HG03066 (cell line): ENCODE data around the gene PRKAR1B.
"Not testable (repeated sequence)": the region's sequence is repeated elsewhere in the genome, so short reads cannot be mapped to it uniquely, and the experiment has no call there.

Experiments
- ATAC-seq: cut with Tn5 transposase; IDR thresholded peaks from one replicate; pipeline ENCODE4 v1.9.1; 2021; ENCODE audit warnings: low read depth; ENCODE audit not compliant: unreplicated experiment

Gene PRKAR1B

GRCh38 chr7:651032-651728, 75.9 kb downstream of the PRKAR1B start:
- no peak for ATAC-seq

- ATAC-seq = no peak
Observed at GRCh38 chr7:650339-651031, 76.6 kb downstream of the PRKAR1B start.

DNA sequence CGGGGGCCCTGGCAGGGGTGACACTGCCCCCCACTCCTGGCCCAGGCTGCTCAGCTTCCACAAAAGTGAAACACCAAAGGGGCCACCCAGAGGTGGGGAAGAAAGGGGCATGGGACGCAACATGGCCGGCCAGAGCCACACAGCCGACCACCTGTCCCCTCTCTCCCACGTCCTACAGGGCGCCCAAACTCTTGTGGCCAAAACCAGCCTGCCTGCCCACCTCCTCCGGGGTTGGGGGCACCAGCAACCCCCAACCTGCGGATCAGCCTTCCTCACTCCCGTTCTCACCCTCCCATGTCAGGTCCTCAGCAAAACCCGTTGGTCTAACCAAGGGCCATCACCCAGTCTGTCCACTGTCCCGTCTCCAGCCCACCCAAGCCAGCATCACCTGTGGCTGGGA, 80.1 kb downstream of the PRKAR1B start:
- ATAC-seq = no peak

DNA sequence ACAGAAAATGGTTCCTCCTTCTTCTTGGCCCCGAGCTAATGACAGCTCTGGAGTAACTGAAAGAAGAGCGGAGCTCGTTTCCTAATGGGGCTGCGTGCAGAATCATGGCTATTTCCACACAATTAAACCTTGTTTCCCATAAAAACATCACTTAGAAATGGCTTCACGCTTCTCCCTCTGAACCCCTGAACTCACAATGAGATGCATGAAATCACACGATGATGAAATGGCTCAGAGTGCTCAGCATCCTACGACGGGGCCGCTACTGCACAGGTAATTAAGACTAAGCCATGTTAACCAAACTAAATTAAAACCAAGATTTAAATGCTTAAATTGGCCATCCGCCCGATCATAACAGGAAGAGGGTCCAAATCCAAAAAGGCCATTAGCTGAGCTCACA, 80.6 kb downstream of the PRKAR1B start:
- no peak for ATAC-seq

DNA sequence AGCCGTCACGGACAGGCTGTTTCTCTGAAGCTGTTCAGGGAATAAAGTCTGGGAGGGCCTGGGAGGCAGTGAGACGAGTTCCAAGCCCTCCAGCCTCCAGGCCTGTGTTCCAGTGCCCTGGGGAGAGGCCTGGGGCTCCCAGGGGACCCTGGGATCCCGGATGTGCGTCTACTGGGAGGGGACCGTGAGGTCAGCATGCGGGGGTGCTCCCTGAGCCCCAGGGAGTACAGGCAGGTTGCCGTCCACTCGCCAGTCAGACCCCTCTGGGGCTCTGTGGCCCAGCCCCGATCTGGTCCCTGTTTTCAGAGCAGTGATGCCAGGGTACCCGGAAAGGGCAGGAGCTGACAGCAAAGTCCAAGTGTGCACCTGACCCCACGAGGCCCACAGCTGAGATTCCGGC, 81.5 kb downstream of the PRKAR1B start:
- ATAC-seq = no peak

DNA sequence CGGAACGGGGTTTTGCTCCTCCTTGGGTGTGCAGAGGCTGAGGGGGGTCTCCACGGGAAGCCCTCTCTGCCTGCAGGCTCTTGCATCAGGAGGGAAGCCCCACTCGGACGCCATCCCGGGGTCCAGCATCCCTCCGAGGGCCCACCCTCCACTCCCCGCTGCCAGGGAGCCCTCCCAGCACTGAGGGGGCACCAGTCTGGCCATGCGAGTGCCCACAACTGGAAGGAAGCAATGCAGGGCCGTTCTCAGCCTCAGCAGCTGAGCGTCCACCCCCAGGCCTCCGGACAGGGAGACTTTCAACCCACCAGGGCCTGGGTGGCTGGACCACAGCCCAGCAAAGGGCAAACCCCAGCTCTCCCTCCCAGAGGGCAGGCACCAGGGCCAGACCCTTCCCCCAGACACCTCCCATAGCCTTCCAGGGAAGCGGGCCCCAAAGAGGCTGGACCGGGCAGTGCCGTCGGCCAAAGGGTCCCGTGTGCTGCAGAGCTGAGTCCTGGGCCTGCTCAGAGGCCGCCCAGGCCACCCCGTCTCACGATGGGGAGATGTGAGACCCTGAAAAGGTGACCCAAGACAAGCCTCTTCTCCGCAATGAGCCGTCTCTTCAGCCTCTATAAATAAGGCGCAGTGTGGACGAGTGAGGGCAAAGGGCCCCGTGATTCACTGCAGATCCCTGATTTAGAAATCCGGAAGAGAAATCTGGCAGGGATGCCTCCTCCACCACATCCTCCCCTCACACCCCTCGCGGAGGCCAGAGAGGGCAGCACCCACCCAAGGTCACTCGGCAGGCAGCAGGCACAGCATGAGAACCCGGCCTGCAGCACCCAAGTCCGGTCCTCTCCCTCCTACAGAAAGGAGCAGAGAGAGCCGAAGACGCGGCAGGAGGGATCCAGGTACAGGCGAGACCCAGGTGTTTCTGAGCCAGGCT, 82.4 kb downstream of the PRKAR1B start:
- no peak for ATAC-seq

- ATAC-seq = no peak
Observed at GRCh38 chr7:641966-642365, 85.1 kb downstream of the PRKAR1B start.

- no peak for ATAC-seq
Observed at GRCh38 chr7:641269-641671, 85.8 kb downstream of the PRKAR1B start.

DNA sequence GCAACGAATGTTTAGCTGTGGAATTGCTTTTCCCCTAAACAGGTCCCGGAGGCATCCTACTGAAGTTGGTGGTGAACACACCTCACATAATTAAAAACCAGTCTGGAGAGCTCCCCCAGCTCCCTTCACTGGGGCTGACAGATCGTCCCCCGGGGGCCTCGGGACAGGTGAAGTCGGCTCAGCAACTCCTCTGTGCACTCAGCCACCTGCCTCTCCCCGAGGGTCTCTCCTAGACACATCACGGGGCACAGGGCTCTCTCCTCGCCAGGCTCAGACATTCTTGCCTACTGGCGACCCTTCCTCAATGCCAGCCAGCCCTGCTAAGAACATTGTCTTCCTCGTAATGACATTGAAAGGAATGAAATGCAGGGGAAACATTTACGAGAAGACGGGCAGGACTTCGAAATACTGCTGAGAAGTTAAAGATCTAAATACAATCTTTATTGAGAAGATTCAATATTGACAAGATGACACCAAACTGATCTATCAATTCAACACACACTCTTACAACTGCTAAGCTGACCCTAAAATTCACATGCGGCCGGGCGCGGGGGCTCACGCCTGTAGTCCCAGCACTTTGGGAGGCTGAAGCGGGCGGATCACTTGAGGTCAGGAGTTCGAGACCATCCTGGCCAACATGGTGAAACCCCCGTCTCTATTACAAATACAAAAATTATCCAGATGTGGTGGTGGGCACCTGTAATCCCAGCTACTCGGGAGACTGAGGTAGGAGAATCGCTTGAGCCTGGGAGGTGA, 88.6 kb downstream of the PRKAR1B start:
- ATAC-seq = no peak

GRCh38 chr7:637826-638225, 89.3 kb downstream of the PRKAR1B start:
- ATAC-seq = no peak

- ATAC-seq = no peak
Observed at GRCh38 chr7:636396-636795, 90.7 kb downstream of the PRKAR1B start.

GRCh38 chr7:635687-636382, 91.2 kb downstream of the PRKAR1B start:
- ATAC-seq = not testable (repeated sequence)

GRCh38 chr7:635227-635626, 91.9 kb downstream of the PRKAR1B start:
- ATAC-seq = no peak

GRCh38 chr7:633381-634018, 93.6 kb downstream of the PRKAR1B start:
- no peak for ATAC-seq

- ATAC-seq = no peak
Observed at GRCh38 chr7:632831-633210, 94.3 kb downstream of the PRKAR1B start.

- ATAC-seq = no peak
Observed at GRCh38 chr7:631964-632830, 94.9 kb downstream of the PRKAR1B start.

DNA sequence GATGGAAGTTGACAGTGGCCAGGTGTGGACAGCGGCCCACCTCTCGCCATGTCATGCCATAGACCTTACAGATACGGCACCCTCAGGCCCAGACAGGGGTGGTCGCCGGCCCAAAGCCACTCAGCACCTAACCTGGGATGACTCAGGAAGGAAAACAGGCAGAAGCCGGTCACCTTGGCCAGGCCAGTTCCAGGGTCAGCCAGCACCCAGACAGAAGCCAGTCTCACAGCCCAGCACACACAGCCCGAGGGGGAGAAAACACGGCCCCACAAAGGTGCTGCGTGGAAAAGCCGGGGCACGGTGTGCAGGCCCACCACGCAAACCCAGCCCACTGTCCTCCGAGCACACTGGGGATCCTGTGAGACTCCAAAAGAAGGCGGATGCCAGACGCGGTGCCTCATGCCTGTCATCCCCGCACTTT, 95.8 kb downstream of the PRKAR1B start:
- no peak for ATAC-seq

DNA sequence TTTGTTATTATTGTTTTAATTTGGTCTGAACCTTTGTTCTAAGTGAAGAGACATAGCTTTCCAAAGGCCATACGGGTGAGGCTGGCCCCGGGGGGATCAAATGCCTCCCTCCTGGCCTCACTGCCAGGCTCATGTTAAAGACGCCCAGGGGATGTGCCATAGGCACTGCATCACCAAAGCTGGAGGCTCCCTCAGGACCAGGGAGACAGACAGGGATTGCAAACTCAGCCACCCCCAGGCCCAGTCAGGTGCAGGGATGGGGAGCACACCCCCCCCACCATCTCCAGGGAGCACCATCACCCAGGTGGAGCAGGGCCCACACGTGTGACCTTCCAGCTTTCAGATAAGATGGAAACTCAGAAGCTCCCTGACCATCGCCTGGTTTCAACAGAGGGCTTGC, 96.5 kb downstream of the PRKAR1B start:
- no peak for ATAC-seq

DNA sequence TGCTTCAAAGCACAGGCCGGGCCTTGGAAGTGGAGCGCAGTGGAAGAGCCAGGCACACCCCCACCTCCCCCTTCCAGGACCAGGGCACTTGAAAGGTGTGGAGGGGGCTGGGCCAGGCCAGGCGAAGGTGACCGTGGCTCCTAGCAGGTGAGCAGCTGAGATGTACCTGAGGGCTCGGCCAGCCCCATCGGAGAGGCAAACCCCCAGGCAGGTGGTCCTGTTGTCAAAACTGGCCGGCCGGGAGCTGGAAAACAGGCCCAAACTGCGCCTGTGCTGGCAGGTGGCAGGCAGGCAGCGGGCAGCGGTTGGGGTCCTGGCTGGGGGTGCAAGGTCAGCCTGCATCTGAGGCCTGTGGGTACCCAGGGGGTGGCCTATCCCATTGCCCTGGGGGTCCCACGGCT, 97.0 kb downstream of the PRKAR1B start:
- no peak for ATAC-seq
